KOPT-K1 (cell line): ENCODE results near the gene EXOG.

Experiments used
- H3K27ac ChIP-seq: fragments of 200-600 bp; sonication (generic); 2 replicates; pipeline ENCODE4 v1.5.1; 2016; ENCODE audit warnings: antibody characterized with exemption, mild to moderate bottlenecking, low read depth, low read length; ENCODE audit not compliant: poor library complexity, severe bottlenecking
- H3K36me3 ChIP-seq: fragments of 200-600 bp; sonication (generic); 2 replicates; pipeline ENCODE4 v1.5.1; 2017; ENCODE audit warnings: antibody characterized with exemption, mild to moderate bottlenecking, low read length, moderate library complexity; ENCODE audit not compliant: insufficient read depth
- H3K9me3 ChIP-seq: fragments of 200-600 bp; sonication (generic); 2 replicates; pipeline ENCODE4 v1.5.1; 2017; ENCODE audit warnings: antibody characterized with exemption, low read length, mild to moderate bottlenecking; ENCODE audit not compliant: insufficient read depth, poor library complexity, severe bottlenecking

The EXOG gene

DNA sequence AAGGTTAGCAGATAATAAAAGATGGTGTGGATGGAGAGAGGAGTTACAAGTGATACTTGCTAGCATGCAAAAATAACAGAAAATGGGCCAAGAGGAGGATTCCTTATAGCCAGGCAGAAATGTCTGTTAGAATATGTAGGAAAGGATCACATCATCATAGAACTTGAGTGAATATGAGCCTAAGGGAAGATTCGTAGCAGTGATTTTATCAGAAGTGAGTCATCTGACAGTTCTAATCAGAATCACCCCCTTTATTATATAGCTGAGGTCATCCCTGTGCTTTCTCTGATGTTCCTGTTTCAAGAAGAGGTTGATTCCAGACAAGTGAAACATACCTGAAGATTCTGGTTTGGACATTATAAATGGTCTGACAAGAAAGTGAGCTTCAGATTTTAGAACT, 22.9 kb downstream of the EXOG start:
- peaks cover 70% of the 10 kb centered on the region for H3K36me3 ChIP-seq
- H3K27ac ChIP-seq: no peak overlapping the region
- H3K9me3 ChIP-seq: no peaks in the 10 kb centered on the region

DNA sequence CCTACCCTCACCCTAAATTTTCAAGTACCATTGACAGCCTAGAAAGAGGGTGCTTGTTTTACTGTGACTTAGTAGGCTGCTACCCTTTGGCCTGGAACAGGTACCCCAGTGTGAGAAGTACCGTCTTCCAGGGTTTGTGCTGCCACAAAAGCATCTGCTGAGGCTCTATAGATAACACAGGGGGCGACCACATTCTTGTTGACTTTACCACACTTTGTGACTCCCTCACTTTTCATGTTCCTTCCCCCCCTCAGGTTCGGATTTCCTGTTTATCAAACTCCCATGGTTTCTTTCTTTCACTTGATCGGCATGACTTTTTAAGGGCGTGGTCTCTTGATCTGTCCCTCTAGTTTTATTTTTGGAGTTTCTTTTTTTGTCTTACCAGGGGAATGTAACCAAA, 23.5 kb downstream of the EXOG start:
- H3K27ac ChIP-seq: peak overlapping the region; percentile 7
- no peaks in the 10 kb centered on the region for H3K9me3 ChIP-seq
- H3K36me3 ChIP-seq: peaks cover 70% of the 10 kb centered on the region

DNA sequence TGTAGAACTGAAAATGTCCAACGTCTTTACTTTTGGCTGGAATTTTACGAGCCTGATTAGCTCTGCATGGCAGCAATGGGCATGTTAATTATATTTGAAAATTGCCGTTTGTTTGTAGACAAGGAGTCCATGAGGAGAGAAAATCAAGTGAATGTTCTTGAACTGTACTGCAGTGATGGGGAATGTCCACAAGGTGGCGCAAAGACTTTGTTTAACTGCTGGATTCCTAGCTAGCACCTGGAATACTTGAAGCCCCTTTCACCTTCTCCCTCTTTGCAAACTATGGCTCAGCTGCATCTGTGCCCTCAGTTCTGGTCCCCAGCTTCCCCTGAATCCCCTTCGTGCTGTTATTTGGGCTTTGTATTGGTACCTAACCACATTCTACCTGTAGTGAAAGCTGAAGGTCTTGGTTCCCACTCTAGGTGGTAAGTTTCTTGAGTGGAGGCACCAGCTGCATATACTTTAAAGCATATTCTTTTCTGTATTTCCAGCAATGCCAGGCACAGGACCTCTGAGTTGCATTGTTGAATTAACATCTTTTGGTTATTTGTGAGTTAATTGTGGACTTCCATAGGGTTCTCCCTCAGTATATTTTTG, 25.3 kb downstream of the EXOG start:
- H3K27ac ChIP-seq: no peak overlapping the region
- peaks cover 75% of the 10 kb centered on the region for H3K36me3 ChIP-seq
- H3K9me3 ChIP-seq: no peaks in the 10 kb centered on the region

DNA sequence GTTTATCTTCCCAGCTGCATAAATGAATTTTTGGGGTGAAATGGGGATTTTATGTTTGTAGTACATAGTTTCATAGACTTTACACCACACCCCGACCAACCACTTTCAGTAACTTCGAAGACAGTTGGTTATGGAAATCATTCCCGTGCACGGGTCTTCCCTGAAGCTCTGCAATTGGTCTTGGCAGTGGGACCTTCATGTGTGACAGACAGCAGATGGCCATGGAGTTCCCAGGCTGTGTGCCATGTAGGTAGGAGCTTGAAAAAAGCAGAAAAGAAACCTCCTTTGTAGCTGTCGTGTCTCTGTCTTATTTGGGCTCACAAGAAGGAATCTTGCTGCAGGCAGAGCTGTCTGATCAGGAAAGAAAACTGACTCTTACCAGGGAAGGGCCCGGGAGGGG, 25.9 kb downstream of the EXOG start:
- Histone ChIP-seq H3K9me3 (no peaks in the 10 kb centered on the region), H3K36me3 (peaks cover 75% of the 10 kb centered on the region), H3K27ac (no peak overlapping the region)

DNA sequence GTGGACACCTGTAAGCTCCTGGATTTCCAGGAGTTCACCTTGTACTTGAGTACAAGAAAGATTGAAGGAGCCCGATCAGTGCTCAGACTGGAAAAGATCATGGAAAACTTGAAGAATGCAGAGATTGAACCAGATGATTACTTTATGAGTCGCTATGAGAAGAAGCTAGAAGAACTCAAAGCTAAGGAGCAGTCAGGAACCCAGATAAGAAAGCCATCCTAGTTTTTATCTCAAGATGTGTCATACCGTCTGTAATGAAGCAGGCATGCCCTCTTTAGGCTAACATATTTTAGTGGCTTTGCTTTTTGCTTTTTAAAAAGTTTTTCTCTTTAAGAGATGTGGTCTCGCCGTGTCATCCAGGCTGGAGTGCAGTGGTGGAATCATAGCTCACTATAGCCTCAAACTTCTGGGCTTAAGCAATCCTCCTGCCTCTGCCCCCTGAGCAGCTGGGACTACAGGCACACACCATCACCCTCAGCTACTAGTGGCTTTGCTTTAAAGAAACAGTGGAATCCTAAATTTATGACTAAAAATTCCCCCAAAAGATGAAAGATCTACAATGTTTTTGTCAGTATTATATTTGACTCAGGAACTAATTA, 28.1 kb downstream of the EXOG start:
- Histone ChIP-seq H3K27ac (no peak overlapping the region), H3K9me3 (no peaks in the 10 kb centered on the region), H3K36me3 (peaks cover 77% of the 10 kb centered on the region)

DNA sequence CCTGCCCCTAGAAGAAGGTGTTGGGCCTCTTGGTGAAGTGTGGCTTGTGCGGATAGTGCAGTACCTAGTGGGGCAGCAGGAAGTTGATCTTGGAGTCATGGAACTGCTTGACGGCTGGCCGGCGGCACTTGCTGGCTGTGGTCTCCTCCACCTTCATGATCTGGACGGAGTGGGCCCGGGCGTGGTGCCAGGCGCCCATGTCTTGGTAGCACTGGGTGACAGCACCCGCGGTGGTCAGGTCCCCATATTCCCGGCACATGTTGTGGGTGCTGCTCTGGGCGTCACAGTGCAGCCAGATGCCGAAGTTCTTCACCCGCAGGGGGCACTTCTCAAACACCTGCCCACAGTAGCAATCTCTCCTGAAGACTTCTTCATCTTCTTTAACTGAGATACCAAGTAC, 30.7 kb downstream of the EXOG start:
- Histone ChIP-seq H3K9me3 (no peaks in the 10 kb centered on the region), H3K36me3 (peaks cover 84% of the 10 kb centered on the region), H3K27ac (no peak overlapping the region)

DNA sequence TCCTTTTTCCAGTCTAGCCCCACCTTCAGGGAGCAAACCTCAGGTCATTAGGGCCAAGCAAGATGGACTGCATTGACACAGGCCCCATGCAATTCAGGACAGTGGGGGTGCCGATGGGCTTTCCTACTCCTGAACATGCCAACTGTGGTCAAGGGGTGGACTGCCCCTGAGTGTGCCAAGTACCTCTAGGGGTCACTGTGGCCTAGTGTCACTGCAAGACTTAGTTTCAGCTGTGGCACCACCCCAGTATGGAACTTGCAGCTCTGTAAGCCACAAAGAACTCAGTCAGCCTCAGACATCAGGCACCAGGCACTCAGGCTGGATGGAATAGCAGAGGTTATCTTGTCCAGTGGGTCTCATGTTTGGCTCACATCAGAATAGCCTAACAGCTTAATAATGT, 32.3 kb downstream of the EXOG start:
- peaks cover 69% of the 10 kb centered on the region for H3K36me3 ChIP-seq

DNA sequence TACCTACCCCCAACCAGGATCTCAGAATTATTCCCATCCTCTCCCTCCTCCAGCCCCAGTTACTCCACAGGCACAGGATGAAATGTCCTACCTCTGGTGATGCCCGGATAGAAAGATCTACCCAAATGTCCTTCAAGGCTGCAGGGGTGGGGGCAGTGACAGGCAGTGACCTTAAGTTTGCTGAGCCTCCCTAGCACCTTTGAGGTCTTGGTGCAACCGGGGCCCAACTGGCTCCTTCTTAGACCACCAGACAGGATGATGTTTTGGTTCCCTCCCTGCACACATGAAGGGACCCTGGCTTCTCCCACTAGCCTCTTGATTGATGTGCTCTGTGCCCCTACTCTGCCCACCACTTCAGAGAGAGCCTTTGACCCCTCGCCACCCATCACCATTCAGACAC, 36.4 kb downstream of the EXOG start:
- no peaks in the 10 kb centered on the region for H3K9me3 ChIP-seq
- H3K36me3 ChIP-seq: peaks cover 44% of the 10 kb centered on the region
- H3K27ac ChIP-seq: no peak overlapping the region

More for the DNA sequence above, 32.3 kb downstream of the EXOG start:
- Histone ChIP-seq H3K27ac (no peak overlapping the region), H3K9me3 (no peaks in the 10 kb centered on the region)

DNA sequence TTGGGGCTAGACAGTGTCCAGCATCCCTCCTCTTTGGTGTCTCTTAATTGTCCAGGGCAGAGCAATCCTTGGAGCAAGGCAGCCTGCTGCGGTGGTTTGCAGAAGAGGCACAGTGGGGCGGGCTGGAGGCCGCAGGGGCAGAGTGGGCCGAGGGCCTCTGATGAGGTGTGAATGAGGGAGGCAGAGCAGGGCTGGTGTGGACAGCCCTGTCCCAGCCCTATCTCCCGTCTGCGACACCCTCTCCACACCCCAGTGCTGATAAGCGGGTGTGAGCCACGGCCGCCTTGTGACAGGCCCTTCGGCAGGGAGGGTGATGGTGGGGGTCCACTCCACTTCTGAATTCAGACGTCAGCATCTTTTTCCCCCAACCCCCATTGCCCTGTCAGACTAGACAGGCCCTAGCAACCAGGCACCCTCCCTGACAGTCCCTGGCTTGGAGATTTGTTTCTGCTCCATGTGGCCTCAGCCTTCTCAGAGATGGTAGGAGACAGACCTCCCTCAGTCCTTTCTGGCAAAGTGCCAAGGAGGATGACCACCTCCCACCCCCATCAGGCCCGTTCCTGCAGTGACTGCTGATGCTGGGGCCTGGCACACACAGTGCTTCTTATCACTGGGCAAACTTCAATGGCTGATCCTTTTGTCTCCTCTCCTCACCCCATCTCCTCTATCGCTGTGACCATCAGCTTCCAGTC, 37.3 kb downstream of the EXOG start:
- no peaks in the 10 kb centered on the region for H3K9me3 ChIP-seq

DNA sequence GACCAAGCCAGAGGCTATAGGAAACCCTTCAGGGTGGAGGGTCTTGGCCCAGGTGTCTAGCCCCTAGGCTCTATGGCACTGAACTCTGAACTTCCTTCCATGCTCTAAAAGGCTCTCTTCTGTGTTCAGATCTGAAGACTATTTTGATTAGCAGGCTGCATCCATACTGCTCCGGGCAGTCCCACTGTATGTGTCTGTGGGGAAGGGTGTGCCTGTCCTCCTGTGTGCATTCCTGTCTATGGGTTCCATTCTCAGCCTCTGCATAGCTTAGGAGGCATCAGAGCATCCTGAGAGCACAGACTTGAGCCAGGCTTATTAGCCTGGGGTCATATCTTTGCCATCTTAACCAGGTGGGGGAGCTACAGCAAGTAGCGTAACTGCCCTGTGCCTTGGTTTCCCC, 38.0 kb downstream of the EXOG start:
- no peak overlapping the region for H3K27ac ChIP-seq
- H3K36me3 ChIP-seq: peaks cover 32% of the 10 kb centered on the region
- no peaks in the 10 kb centered on the region for H3K9me3 ChIP-seq

More for the DNA sequence above, 37.3 kb downstream of the EXOG start:
- H3K36me3 ChIP-seq: peaks cover 35% of the 10 kb centered on the region
- no peak overlapping the region for H3K27ac ChIP-seq

DNA sequence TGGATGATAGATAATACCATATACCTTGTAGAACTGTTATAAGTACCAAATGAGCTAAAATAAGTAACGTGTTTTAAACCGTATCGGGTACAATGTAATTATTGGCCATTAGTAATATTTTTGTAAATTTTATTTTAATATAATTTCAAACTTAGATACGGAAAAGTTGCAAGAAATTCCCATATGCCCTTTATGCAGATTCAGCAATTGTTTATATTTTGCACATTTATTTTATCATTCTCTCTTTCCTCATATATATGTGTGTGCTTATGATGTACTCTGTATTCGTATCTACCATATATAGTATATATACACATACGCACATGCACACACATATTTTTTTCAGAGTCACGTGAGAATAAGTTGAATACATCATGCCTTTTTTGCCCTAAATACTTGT, 38.5 kb downstream of the EXOG start:
- Histone ChIP-seq H3K9me3 (no peaks in the 10 kb centered on the region), H3K36me3 (peaks cover 32% of the 10 kb centered on the region), H3K27ac (no peak overlapping the region)

DNA sequence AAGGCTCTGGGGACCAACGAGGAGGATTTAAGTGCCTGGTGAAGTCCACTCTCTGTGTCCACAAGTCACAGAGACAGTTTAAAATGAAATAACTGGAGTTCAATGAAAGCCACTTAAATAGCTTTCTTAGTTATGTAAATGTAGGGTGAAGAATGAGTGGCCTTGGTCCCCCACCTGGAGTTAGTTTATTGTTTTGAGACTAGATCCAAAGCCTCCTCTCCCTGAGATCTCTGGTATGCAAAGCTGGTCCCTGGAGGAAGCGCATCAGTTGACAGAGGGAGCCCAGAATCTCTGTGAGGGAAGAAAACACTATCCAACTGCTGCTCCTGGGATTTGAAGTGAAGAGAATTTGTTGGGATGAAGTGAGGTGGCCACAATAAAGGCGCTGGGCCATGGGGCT, 40.5 kb downstream of the EXOG start:
- H3K36me3 ChIP-seq: peaks cover 14% of the 10 kb centered on the region
- H3K9me3 ChIP-seq: no peaks in the 10 kb centered on the region
- H3K27ac ChIP-seq: no peak overlapping the region

DNA sequence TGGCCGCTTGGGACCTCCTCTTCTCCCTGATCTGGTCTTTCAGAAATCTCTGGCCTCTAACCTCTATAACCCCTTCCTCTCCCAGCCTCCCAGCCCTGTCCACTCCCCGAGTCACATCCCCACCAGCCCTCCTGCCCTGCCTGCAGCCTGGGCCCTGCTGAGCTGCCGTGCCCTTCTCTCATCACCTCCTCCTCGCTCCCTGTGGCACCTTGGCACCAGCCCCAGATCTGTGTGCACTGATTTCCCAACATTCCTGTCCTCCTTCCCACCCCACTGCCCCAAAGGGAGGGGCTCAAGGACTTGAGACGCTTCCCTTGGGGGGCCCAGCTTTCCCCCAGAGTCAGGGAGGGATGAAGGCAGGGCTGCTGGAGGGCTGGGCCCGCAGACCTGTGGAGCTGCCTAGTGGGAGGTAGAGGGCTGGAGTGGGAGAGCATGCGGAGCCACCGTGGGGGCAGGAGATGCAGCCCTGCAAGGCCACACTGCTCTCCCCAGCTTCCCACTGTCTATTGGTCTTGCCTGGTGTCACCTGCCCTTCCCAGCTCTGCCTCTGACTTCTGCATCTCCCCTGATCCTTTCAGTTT, 42.7 kb downstream of the EXOG start:
- no peaks in the 10 kb centered on the region for H3K9me3 ChIP-seq
- peaks cover 14% of the 10 kb centered on the region for H3K36me3 ChIP-seq
- no peak overlapping the region for H3K27ac ChIP-seq

DNA sequence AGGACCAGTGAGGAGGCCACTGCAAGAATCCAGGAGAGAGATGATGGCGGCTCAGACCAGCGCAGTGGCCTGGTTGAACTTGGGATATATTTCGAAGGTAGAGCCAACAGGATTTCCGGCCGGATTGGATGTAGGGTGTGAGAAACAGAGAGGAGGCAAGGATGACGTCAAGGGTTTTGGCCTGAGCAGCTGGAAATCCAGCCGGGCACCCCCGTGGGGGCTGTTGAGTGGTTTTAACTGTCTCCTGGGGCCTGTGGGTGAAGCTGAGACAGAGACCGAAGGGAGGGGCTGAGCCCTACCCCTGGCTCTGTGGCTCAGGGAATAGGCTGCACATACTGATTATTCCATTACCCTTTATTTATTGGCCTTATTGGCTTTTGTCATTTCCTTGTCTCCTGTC, 45.7 kb downstream of the EXOG start:
- Histone ChIP-seq H3K27ac (no peak overlapping the region), H3K9me3 (no peaks in the 10 kb centered on the region), H3K36me3 (no peaks in the 10 kb centered on the region)

DNA sequence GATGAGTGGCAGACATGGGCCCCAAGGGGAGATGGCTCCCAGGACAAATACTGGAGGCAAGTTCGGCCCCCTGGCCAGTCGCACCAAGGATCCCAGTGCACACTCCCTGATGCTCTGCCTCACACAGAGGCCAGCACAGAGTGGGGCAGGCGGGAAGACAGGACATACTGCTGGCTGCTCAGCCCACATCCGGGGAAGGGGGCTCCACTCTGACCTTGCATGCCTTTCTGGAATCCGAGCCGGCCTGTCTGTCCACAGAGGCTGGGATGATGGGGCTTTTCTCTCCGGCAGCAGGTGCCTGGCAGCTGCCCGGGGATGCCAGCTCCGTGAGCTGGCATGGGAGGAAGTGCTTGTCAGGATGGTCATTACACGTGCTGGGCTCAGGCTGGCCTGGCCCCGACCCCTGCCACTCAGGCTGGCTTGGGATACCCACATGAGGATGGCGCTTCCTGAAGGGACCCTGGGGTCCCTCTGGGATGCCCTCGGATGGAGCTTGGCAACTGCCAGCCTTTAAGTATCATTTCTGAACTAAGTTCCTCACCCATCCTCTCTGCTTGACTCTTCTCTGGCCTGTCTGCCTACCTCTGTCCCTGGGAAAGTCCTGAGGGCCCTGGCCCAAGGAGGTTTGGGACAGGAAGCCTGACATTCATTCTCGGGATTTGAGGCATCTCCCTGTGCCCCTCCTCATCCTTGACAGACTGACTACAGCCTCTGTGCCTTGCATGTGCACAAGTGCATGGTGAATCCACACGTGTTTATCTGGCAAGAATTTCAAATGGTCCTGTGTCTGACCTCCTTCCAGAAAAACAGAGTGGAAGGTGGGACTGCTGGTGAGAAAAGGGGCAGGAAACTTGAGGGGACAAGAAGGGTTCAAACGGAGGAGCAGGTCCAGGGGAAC, 46.5 kb downstream of the EXOG start:
- Histone ChIP-seq H3K27ac (no peak overlapping the region), H3K36me3 (no peaks in the 10 kb centered on the region), H3K9me3 (no peaks in the 10 kb centered on the region)
